Stimulated activated CD4-positive, alpha-beta T cell treated with anti-CD3 and anti-CD28 coated beads, Interleukin-15, amount 100 ng/mL, for 48 hours (primary cell): ENCODE data around the gene TBKBP1.
"Not testable (repeated sequence)": the region's sequence is repeated elsewhere in the genome, so short reads cannot be mapped to it uniquely, and the experiment has no call there.

Source experiments
- DNase-seq, 2 donors: peaks; one replicate each; pipeline ENCODE4 v3.0.0-alpha.2; 2020; ENCODE audit warnings: low read depth in 2 of 2

The TBKBP1 gene

DNA sequence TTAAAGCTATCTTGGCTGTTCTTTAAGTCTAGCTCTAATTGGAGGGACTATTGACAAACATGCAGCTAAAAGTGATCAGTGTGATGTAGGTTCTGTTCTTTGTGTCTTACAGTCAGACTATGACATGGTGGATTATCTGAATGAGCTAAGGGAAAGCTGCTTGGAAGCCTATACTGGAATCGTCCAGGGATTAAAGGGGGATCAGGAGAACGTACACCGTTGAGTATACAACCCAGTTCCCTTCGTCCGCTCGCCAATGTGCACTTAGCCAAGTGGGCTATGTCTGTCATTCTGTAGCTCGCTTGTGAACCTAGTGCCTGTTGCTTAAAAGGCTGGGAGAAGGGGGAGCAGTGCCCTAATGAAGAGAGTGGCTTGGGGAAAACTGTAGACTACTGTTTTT lies 15.8 kb upstream of the TBKBP1 start:
- no peak for DNase-seq

DNA sequence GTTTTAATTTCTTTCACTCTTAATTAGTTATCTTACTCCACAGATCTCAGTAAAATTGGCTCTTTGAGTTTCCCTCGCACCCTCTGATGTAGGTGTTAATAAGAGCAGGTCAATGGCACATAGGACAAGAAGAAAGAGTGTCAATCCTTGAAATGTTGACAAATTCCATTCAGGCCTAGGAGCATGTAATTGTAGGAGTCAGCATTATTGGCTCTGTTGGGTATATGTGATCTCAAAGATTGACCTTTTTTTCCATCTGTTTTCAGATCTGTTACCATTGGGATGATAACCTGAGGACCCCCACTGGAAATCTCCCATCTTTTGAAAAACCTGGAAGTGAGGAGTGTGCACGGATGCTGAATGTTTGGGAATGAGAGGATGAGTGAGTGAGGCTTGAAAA lies 11.8 kb upstream of the TBKBP1 start:
- no peak for DNase-seq

DNA sequence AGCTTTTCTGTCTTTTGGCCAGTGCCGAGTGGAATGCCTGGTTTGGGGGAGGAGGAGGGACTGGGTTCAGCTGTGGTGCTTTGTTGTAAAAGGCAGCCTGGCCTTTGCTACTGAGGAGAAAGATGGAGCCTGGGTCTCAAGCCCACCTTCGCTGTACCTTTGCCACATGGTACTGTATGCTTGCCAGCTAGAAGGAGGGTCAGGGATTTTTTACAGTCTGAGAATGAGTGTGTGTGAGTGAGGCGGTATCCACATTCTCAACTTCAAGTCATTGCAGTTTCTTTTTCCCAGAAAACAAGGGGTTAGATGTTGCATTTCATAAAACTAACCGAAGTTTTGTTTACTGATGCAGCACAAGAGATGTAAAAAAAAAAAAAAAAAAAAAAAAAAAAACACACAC lies 11.2 kb upstream of the TBKBP1 start:
- DNase-seq = not testable (repeated sequence)

DNA sequence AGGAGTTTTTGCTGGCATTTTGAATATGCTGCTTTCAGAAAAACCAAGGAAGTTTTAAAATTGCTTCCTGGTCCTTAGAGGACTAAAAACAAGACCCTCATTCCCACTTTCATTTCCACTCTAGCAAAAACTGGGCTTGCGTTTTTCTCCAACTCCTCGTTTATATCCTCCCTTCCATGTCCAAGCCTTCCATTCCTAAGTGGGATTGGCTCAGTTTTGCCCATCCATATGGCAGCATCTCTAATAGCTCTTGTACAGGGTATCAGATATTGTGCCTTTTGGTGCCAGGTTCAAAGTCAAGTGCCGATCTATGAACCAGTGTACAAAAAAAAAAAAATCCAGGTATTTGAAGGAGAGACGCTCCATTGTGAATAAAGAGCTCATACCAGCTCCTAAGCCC lies 9.9 kb upstream of the TBKBP1 start:
- no peak for DNase-seq

DNA sequence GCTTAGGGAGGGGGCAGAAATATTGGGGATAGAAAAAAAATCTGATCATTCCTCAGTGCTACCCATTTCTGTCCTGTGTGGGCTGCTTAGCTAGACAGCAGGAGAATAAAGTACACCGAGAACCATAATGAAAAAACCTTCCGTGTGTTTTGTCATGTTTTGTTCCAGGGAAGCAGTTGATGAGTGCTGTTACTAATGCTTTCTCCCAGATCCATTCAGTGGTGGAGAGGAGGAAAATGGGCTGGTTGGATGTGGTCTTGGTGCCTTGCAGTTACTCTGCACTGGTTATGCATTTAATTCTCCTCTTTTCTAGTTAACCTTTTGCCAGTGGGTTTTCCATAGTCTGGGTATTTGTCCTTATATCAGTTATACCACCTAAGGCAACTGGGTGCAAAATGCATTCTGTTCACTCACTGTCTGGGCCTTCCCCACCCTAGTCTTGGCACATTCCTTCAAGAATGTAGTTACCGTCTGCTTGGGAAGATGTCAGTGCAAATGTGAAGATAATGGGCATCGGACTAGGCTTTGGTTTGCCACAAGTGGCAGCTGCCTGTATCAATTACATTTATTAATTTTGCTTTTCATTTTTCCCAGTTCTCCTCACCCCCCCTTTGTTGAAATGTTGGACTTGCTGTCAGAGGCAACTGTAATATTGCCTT lies 9.3 kb upstream of the TBKBP1 start:
- no peak for DNase-seq

DNA sequence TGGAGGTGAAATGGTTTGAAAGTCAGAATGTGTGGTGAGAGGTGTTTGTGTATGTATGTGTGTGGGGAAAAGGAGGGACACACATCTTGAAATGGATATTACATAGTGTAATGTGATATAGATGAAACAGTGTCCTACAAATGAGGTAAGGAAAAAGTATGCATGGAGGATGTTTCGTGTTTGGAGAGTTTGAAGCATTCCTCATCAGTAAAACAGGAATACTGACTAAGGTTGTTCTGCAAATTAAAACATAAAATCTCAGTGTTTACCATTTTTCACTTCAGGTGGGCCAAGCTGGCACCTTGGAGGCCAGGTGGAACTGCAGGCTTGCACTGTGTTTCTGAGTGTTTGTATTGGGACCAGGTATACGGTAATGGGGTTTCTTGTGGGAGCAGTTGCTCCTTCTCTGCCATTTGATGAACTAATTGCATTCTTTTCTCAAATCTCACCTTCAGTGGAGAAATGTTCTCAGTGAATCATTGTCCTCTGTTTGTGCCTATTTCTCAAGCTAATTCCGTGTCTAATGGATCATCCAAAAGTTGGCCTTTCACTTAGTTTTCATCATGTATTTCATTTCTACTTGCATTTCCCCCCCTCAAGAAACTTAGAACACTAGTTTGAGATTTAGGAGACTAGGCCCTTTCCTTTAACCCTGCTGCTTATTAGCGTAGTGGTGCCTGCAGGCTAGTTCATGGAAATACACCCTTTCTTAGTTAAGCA lies 8.2 kb upstream of the TBKBP1 start:
- DNase-seq = no peak

DNA sequence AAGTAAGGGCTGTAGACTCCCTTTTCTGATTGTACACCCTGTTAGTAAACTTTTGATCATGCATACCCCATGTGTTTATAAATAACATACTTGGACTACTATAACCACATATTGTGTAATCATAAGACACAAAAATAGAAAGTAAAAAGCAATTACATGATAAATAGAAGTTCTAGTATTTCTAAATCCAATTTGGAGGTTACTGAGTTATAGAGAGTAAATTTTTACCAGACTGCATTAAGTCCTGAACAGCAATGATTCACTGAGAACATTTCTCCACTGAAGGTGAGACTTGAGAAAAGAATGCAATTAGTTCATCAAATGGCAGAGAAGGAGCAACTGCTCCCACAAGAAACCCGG lies 7.7 kb upstream of the TBKBP1 start:
- no peak for DNase-seq

DNA sequence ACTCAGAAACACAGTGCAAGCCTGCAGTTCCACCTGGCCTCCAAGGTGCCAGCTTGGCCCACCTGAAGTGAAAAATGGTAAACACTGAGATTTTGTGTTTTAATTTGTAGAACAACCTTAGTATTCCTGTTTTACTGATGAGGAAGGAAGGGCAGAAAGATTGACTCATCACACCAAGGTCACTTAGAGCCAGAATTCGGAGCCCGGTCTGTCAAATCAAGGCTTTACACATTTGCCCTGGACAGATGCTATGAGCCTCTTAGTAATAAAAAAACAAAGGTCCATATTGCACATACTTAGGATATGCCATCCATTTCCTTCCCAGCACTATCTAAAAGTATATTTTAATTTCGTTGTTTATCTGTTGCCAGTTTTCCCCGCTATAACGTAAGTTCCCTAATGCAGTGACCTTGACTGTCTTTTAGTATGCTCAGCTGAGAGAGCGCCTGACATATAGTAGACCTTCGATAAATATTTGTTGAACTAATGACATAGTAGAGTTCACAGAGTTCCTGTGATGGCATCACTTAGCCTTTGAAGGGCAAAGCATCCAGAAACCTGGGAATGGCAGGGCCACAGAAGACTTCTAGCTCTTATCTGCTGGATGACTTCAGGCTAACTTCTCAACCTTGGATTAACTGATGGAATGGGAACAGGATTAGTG lies 7.2 kb upstream of the TBKBP1 start:
- DNase-seq = no peak

DNA sequence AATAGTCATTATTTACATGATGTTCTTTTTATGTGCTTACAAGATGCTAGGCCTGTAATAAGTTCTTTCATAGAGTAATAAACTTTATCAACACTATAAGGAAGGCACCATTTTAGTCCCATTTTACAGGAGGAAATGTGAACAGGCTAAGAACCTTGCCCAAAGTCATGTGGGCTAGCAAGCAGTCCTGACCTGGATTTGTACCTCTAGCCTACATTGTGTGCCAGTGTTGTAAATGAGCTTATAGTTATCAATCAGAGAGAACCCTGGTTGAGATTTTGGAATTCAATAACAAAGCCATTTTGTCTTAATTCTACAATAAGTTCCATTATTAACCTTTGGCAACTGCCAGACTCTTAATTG lies 6.7 kb upstream of the TBKBP1 start:
- DNase-seq = no peak

DNA sequence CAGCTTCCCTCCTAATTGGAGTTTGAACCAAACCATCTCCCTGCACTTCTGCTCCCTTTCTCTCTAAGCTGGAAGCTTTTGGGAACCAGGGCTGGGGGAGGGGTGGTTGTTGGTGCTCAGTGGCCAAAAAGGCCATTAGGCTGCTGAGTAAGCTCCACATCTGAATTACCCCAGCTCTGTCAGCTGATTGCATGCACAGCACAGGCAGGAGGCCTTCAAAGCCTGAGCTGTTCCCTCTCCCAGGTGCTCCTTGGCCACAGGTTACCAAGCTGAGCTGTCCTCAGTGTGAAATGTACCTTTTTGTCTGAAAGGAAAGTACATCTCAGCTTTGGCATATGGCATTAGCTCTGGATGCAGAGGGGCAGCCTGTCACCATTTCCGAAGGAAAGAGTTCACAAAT lies 6.2 kb upstream of the TBKBP1 start:
- DNase-seq = no peak

DNA sequence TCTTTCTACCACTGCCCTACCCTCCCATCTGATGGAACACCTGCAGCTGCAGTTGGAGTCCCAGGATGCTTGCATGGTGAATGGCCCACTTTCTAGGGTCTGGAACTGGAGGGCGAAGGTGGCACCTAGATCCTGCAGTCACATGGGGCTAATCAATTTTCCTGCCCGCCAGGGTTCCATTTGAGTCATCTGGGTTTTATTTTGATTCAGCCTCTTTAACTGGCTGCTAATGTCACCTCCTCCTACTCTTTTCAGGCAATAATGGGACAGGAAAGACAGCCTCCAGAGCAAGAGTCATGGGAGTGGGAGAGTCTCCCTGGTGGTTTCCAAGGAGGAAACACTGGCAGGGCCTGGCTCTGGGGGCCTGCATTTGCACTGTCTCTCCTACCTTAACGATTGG lies 3.8 kb upstream of the TBKBP1 start:
- no peak for DNase-seq

DNA sequence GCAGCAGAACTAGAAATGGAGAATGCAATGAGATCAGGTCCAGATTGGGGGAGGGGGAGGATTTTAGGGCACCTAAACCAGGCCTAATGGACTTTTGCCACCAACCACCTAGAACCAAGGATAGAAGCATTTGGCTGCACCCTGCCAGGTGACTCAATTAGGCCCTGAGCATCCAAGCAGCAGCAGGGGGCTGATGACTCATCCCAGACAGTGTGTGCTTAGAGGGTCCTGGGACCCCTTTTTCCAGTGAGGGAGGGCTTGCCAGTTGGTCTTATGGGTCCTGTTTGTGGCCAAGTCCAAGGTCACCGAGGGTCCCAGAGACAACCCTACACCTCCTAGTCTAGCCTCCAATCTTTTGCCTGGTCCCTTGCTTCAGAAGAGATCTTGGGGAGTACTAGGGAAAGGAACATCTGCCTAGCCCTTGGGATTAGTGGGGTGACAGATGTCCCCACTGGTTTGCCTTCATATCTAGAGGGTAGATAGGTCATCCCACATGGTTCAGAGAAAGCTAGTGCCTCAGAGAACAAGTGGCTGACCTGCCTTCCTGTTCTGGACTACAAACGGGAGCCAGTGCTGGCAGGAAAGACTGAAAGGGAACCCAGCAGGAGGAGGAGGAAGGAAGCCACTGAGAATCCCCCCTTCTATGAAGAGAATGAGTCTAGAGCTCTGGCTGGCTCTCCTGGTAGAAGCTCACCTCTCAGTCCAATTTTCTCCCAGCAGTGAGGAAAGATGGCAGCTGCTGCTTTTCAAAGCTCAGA lies 1.6 kb upstream of the TBKBP1 start:
- DNase-seq = no peak

DNA sequence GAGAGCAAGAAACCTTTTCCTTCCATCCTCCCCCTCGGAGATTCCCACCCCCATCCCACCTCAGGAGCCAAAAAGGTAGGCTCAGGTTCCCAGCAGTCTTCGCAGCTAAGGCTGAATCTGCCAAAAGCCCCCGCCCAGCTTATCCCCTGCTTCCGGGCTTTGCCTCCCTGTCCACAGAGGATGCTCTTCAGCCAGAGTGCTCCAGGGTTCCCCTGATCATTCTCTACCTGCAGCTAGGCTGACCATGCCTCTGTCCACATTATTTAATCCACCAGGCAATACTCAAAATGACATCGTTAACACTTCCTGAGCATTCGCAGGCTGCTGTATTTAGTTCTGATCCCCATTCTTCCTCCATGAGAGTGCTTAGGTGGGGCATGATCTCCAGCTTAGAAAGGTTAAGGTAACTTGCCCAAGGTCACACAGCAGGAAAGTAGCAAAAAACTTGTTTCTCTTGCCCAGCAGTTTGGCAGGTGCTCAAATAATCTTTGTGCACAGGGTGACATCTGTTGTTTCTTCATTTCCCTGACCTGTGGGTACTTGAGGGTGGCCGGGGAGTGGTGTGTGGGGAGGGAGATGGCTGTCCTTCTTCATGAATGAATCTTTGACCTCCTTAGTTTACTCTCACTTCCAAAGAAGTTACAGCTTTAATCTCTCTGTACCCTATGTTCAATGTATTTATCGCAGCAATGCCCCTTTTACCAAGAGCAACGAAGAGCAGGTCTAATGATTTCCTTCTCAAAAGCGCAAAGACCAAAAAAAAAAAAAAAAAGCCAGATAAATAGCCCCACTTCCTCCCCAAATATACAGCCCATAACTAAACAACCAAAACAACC lies 848 bp upstream of the TBKBP1 start:
- no peak for DNase-seq

DNA sequence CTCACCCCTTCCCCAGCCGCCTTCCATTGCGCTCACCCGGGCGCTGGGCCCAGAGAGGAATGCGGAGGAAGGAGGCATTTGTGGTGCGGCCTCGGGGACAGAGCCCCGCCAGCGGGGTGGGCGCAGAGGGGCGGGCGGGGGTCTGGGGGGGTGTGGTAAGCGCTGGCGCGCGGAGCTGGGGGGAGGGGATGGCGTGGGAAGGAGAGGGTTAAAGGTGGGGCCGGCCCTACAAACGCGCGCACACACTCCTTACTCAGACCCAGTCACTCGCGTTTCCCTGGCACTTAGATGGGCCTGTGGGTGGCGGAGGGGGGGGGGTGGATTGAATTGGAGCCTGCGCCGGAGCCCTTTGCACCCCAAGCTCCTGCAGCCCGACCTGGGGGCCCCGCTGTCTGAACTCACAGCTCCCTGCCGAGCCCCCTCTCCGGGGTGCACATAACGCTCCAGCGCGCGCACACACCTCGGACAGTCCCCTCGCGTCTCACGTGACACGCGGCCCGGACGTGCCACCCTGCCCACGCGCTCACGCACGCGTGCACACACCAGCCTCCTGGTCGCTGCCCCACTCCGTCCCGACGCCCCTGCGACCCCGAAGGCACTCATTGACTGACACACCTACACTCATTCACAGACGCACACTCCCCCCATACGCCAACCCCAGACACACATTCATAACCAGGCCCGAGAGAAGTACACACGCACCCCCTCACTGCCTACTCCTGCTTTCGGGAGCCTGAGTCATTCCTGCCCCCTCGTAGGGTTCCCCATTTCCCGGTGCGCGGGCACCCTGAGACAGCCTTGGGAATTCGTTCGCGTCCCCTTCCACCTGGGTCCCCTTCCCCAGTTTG lies 844 bp downstream of the TBKBP1 start:
- DNase-seq = peak in 1 of 2 donors; percentile 58

DNA sequence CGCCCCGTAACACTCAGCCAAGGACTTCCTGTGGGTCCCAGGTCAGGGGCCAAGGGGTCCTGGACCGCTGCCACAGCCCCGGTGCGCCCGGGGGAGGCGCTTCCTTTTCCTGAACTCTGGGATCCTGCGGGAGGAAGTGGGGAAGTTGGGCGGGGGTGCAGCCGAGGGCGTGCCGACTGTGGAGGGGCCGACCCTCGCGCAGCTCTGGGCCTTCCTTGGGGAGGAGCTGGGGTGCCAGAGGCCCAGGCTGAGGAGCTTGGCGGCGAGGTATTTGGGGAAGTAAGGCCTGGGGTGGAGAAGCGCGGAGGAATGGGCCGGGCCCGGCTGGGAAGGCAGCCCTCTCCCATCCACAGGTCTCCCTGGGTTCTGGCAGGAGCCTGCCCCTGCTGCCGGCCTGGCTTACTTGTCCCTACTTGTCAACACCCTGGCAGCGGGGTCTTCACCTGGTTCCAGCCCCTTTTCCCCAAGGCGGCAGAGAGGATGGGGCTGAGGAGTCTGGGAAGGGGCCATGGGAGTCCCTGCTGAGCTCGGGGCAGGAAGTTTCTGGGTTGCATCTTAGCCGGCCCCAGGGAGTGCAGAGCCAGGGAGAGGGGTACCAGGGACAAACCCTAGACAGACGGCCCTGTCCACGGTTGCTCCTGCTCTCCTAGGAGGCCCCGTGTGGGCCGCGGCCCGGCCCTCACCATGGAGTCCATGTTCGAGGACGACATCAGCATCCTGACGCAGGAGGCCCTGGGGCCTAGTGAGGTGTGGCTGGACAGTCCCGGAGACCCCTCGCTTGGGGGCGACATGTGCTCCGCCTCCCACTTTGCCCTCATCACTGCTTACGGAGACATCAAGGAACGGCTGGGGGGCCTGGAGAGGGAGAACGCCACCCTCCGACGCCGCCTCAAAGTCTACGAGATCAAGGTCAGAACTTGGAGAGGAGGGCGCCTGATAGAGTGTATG lies 1.7 kb downstream of the TBKBP1 start:
- no peak for DNase-seq

DNA sequence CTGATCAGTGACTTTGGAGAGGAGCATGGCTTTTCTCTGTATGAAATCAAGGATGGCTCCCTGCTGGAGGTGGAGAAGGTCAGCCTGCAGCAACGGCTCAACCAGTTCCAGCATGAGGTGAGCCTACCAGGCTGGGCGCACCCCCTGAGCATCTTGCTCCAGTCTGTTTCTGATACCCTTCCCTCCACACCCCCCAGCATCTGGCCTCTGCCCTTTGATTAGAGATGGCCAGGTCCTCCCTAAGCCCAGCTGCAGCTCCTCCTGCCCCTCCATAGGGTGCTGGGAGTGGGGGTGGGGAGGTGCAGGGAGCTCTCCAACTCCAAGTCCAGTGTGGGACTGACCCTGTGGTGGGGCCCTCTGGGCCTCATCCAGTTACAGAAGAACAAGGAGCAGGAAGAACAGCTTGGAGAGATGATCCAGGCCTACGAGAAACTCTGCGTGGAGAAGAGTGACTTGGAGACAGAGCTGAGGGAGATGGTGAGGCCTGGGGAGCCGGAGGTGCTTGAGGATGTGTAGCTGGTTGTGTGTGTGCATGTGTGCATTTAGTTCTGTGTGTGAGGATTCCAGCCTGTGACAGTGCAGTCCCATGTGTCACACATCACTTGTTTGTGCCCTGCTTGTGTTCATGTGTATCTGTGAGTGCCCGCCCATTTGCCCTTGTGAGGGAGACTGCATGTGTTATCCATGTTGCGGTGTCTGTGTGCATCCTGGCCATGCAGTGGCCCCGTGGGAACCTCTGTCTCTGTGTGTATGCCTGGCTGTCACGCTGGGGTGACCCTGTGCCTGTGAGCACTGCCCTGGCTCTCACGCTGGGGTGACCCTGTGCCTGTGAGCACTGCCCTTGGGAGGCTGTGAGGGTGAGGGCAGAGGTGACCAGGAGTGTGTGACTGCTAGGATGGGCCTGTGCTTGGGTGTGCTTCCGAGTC lies 3.0 kb downstream of the TBKBP1 start:
- no peak for DNase-seq

DNA sequence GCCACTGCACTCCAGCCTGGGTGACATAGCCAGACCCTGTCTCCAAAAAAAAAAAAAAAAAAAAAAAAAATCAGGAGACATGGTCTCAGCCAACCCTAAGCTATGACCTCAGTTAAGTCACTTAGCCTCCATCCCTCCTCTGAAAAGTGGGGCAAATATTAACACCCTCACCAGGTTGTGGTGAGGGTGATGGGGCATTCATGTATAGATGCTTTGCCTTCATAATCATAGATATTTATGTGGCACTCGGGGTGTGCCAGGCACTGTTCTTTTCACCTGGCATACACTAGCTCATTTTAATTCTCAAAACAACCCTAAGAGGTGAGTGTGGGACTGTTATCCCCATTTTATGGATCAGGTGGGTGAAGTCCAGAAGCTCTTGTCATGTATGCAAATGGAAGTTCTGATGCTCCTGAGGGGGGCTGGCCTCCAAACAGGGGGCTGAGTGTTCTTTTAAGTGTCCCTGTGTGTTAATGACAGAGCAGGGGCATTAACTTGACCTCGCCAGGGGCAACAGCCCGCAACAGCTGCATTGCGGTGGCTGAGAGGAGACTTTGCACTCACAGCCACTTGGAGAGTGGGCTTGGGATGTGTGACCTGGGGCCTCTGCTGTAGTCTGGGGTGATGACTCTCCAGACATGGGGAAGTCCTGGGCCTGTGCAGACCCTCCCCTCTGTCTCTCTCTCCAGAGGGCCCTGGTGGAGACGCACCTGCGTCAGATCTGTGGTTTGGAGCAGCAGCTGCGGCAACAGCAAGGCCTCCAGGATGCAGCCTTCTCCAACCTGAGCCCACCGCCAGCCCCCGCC lies 4.1 kb downstream of the TBKBP1 start:
- DNase-seq = no peak
